ENCODE data around the gene B9D1.

B9D1 gene

GRCh38 chr17:19335951-19336631 is 26.4 kb downstream of the B9D1 start:
- H3K4me3 Mint-ChIP-seq, result no peak overlapping the region
- no peak for ATAC-seq

GRCh38 chr17:19334331-19334730 is 28.2 kb downstream of the B9D1 start:
- no peak overlapping the region for H3K27ac Mint-ChIP-seq
- no peak overlapping the region for H3K4me3 Mint-ChIP-seq
- peaks cover 4% of the 10 kb centered on the region for H3K4me1 Mint-ChIP-seq
- no peaks in the 10 kb centered on the region for H3K9me3 Mint-ChIP-seq
- H3K36me3 Mint-ChIP-seq (ENCODE audit: low read depth), result no peaks in the 10 kb centered on the region
- ATAC-seq, result no peak
- H3K27me3 Mint-ChIP-seq, result peaks cover 13% of the 10 kb centered on the region
- no peak for DNase-seq

More at GRCh38 chr17:19335951-19336631, 26.4 kb downstream of the B9D1 start:
- H3K9me3 Mint-ChIP-seq, result no peaks in the 10 kb centered on the region
- DNase-seq, result no peak
- H3K27ac Mint-ChIP-seq, result no peak overlapping the region
- H3K27me3 Mint-ChIP-seq, result peaks cover 19% of the 10 kb centered on the region
- no peaks in the 10 kb centered on the region for H3K36me3 Mint-ChIP-seq (ENCODE audit: low read depth)
- peaks cover 8% of the 10 kb centered on the region for H3K4me1 Mint-ChIP-seq

GRCh38 chr17:19333736-19334290 is 28.7 kb downstream of the B9D1 start:
- no peaks in the 10 kb centered on the region for H3K36me3 Mint-ChIP-seq (ENCODE audit: low read depth)
- H3K27ac Mint-ChIP-seq, result no peak overlapping the region
- DNase-seq, result no peak
- H3K27me3 Mint-ChIP-seq, result peaks cover 13% of the 10 kb centered on the region
- no peak for ATAC-seq
- no peaks in the 10 kb centered on the region for H3K9me3 Mint-ChIP-seq
- H3K4me3 Mint-ChIP-seq, result no peak overlapping the region
- peaks cover 4% of the 10 kb centered on the region for H3K4me1 Mint-ChIP-seq

- no peak for ATAC-seq
Observed at GRCh38 chr17:19333132-19333440, 29.4 kb downstream of the B9D1 start.

GRCh38 chr17:19332371-19333131 is 30.0 kb downstream of the B9D1 start:
- ATAC-seq (peak; percentile 66), DNase-seq (peak; percentile 16)
- Mint-ChIP-seq H3K4me1 (peaks cover 4% of the 10 kb centered on the region), H3K36me3 (ENCODE audit: low read depth) (no peaks in the 10 kb centered on the region), H3K9me3 (no peaks in the 10 kb centered on the region), H3K27me3 (peaks cover 13% of the 10 kb centered on the region), H3K27ac (no peak overlapping the region), H3K4me3 (no peak overlapping the region)

More at GRCh38 chr17:19333132-19333440, 29.4 kb downstream of the B9D1 start:
- no peak overlapping the region for H3K27ac Mint-ChIP-seq
- H3K36me3 Mint-ChIP-seq (ENCODE audit: low read depth), result no peaks in the 10 kb centered on the region
- H3K27me3 Mint-ChIP-seq, result peaks cover 13% of the 10 kb centered on the region
- no peak overlapping the region for H3K4me3 Mint-ChIP-seq
- DNase-seq, result no peak
- H3K9me3 Mint-ChIP-seq, result no peaks in the 10 kb centered on the region
- peaks cover 4% of the 10 kb centered on the region for H3K4me1 Mint-ChIP-seq

- Mint-ChIP-seq H3K27ac (no peak overlapping the region), H3K36me3 (ENCODE audit: low read depth) (no peaks in the 10 kb centered on the region), H3K27me3 (peaks cover 6% of the 10 kb centered on the region), H3K4me3 (no peak overlapping the region), H3K4me1 (peaks cover 4% of the 10 kb centered on the region), H3K9me3 (no peaks in the 10 kb centered on the region)
- no peak for DNase-seq
- ATAC-seq, result no peak
Observed at GRCh38 chr17:19331543-19332245, 30.8 kb downstream of the B9D1 start.

GRCh38 chr17:19331134-19331533 is 31.4 kb downstream of the B9D1 start:
- peaks cover 4% of the 10 kb centered on the region for H3K4me1 Mint-ChIP-seq
- H3K9me3 Mint-ChIP-seq, result peaks cover under 1% of the 10 kb centered on the region
- H3K27ac Mint-ChIP-seq, result no peak overlapping the region
- H3K36me3 Mint-ChIP-seq (ENCODE audit: low read depth), result no peaks in the 10 kb centered on the region
- no peak overlapping the region for H3K4me3 Mint-ChIP-seq
- H3K27me3 Mint-ChIP-seq, result peaks cover 6% of the 10 kb centered on the region
- DNase-seq (no peak), ATAC-seq (no peak)

GRCh38 chr17:19330271-19330670 is 32.3 kb downstream of the B9D1 start:
- Mint-ChIP-seq H3K4me1 (peaks cover 4% of the 10 kb centered on the region), H3K36me3 (ENCODE audit: low read depth) (no peaks in the 10 kb centered on the region), H3K27me3 (peaks cover 3% of the 10 kb centered on the region), H3K27ac (no peak overlapping the region), H3K9me3 (peaks cover 9% of the 10 kb centered on the region), H3K4me3 (no peak overlapping the region)
- no peak for DNase-seq
- ATAC-seq, result no peak

GRCh38 chr17:19329839-19330238 is 32.7 kb downstream of the B9D1 start:
- H3K4me1 Mint-ChIP-seq, result peaks cover 4% of the 10 kb centered on the region
- no peak for DNase-seq
- no peak for ATAC-seq
- H3K4me3 Mint-ChIP-seq, result no peak overlapping the region
- H3K27me3 Mint-ChIP-seq, result peaks cover 3% of the 10 kb centered on the region
- H3K36me3 Mint-ChIP-seq (ENCODE audit: low read depth), result no peaks in the 10 kb centered on the region
- no peak overlapping the region for H3K27ac Mint-ChIP-seq
- H3K9me3 Mint-ChIP-seq, result peaks cover 13% of the 10 kb centered on the region

GRCh38 chr17:19329136-19329535 is 33.4 kb downstream of the B9D1 start:
- ATAC-seq (no peak), DNase-seq (no peak)
- no peak overlapping the region for H3K4me3 Mint-ChIP-seq
- H3K27me3 Mint-ChIP-seq, result peaks cover 3% of the 10 kb centered on the region
- peaks cover 16% of the 10 kb centered on the region for H3K9me3 Mint-ChIP-seq
- H3K4me1 Mint-ChIP-seq, result peaks cover 4% of the 10 kb centered on the region
- H3K36me3 Mint-ChIP-seq (ENCODE audit: low read depth), result no peaks in the 10 kb centered on the region
- no peak overlapping the region for H3K27ac Mint-ChIP-seq

- H3K36me3 Mint-ChIP-seq (ENCODE audit: low read depth), result no peaks in the 10 kb centered on the region
- H3K4me1 Mint-ChIP-seq, result peaks cover 4% of the 10 kb centered on the region
- ATAC-seq (no peak), DNase-seq (no peak)
- H3K9me3 Mint-ChIP-seq, result peaks cover 16% of the 10 kb centered on the region
- H3K27me3 Mint-ChIP-seq, result peaks cover 3% of the 10 kb centered on the region
- no peak overlapping the region for H3K4me3 Mint-ChIP-seq
- H3K27ac Mint-ChIP-seq, result no peak overlapping the region
Observed at GRCh38 chr17:19328441-19329061, 34.0 kb downstream of the B9D1 start.

- Mint-ChIP-seq H3K9me3 (peaks cover 16% of the 10 kb centered on the region), H3K4me1 (no peaks in the 10 kb centered on the region), H3K36me3 (ENCODE audit: low read depth) (no peaks in the 10 kb centered on the region), H3K27me3 (peaks cover 3% of the 10 kb centered on the region), H3K27ac (no peak overlapping the region), H3K4me3 (no peak overlapping the region)
- ATAC-seq, result no peak
- DNase-seq, result no peak
Observed at GRCh38 chr17:19327031-19327783, 35.3 kb downstream of the B9D1 start.

- DNase-seq, result no peak
- Mint-ChIP-seq H3K4me1 (no peaks in the 10 kb centered on the region), H3K27me3 (peaks cover 5% of the 10 kb centered on the region), H3K27ac (no peak overlapping the region), H3K36me3 (ENCODE audit: low read depth) (no peaks in the 10 kb centered on the region), H3K4me3 (no peak overlapping the region), H3K9me3 (peaks cover 16% of the 10 kb centered on the region)
- ATAC-seq, result no peak
Observed at GRCh38 chr17:19325542-19325941, 37.0 kb downstream of the B9D1 start.

- Mint-ChIP-seq H3K4me3 (no peak overlapping the region), H3K9me3 (peaks cover 16% of the 10 kb centered on the region), H3K27me3 (peaks cover 5% of the 10 kb centered on the region), H3K36me3 (ENCODE audit: low read depth) (no peaks in the 10 kb centered on the region), H3K4me1 (no peaks in the 10 kb centered on the region), H3K27ac (no peak overlapping the region)
- ATAC-seq, result no peak
- DNase-seq, result no peak
Observed at GRCh38 chr17:19322861-19323260, 39.7 kb downstream of the B9D1 start.
